Activated T-cell treated with anti-CD3 and anti-CD28 coated beads, Interleukin-2, amount 50 U/mL, for 24 hours (primary cell): ENCODE measurements around the gene RBM14.
"Not testable (repeated sequence)": the region's sequence is repeated elsewhere in the genome, so short reads cannot be mapped to it uniquely, and the experiment has no call there.

Experiments used
- DNase-seq: peaks from one replicate; pipeline ENCODE4 v3.0.0-alpha.2; 2020
- H3K27ac Mint-ChIP-seq: 2 replicates; pipeline ENCODE4 v1.8.0; 2020; ENCODE audit warnings: mild to moderate bottlenecking, mixed read lengths
- H3K27me3 Mint-ChIP-seq: 2 replicates; pipeline ENCODE4 v1.8.0; 2020; ENCODE audit warnings: mixed read lengths
- H3K36me3 Mint-ChIP-seq: 2 replicates; pipeline ENCODE4 v1.8.0; 2020; ENCODE audit warnings: low read depth, mixed read lengths
- H3K4me1 Mint-ChIP-seq: 2 replicates; pipeline ENCODE4 v1.8.0; 2020; ENCODE audit warnings: low read depth, mixed read lengths
- H3K4me3 Mint-ChIP-seq: 2 replicates; pipeline ENCODE4 v1.8.0; 2020; ENCODE audit warnings: mild to moderate bottlenecking, moderate library complexity, mixed read lengths
- H3K9me3 Mint-ChIP-seq: 2 replicates; pipeline ENCODE4 v1.8.0; 2020; ENCODE audit warnings: mixed read lengths

RBM14 gene

DNA sequence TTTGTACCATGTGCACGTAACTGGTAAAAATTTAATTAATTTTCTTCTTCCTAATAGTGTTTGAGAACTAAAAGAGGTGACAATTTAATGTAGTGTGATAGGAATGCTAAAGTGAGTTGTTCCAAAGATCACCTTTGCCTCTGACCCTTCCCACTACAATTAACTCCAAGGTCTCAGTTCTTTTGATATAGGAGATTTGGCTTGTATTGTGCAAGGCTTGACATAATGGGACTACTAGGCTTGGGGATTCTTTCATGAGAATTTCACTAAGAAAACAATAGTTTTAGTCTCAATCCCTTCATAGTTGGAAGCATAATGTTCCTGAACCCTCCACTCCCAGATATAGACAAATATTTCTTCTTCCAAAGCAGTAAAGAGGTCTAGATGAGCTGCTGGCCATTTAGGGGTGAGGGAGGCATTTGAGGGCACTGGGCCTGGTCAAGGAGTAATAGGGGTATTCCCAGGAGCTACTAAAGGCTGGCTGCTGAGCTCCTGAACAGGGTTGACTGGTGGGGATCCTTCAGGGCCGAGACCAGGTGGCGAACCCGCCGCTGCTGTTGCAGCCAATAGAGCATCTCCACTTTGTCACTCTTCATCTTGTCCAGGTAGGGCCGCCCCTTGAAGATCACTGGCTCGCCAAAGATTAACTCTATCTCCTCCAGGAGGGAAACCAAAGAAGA lies 26.3 kb upstream of the RBM14 start:
- H3K36me3 Mint-ChIP-seq = peaks cover 5% of the 10 kb centered on the region
- no peaks in the 10 kb centered on the region for H3K9me3 Mint-ChIP-seq
- peaks cover 22% of the 10 kb centered on the region for H3K4me1 Mint-ChIP-seq
- H3K27ac Mint-ChIP-seq = no peak overlapping the region
- no peak overlapping the region for H3K4me3 Mint-ChIP-seq
- H3K27me3 Mint-ChIP-seq = no peaks in the 10 kb centered on the region
- no peak for DNase-seq

DNA sequence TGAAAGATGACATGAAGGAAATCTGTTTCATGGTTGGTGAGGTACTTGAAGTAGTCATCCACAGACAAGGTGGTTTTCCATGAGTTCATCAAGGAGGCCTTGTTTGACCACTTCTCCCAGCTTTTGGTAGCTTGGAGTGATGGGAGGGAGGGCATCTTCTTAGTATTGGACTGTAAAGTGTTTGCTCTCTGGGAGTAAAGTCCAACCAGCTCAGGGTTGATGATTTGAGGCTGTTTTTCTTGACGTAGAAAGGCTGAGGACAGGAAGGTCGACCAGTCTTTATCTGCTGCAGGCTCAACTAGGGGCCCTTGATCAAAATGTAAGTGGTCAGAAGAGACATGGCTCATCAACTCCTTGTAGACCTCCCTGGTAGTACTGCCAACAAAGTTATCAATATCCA lies 25.3 kb upstream of the RBM14 start:
- Mint-ChIP-seq H3K36me3 (peaks cover 5% of the 10 kb centered on the region), H3K27me3 (no peaks in the 10 kb centered on the region), H3K4me1 (peaks cover 28% of the 10 kb centered on the region), H3K9me3 (no peaks in the 10 kb centered on the region), H3K27ac (no peak overlapping the region), H3K4me3 (no peak overlapping the region)
- no peak for DNase-seq

GRCh38 chr11:66592457-66593302 lies 23.8 kb upstream of the RBM14 start, which contains the start of the genes CCDC87 and CCS:
CCDC87 (minus strand) TSS chr11:66593063; CDS start chr11:66593015, 48 bp downstream.
CCS (plus strand) TSS chr11:66593185; CDS start chr11:66593262, 77 bp downstream.
- Mint-ChIP-seq H3K4me3 (peak within 1 kb of the TSS; percentile 100), H3K9me3 (no peaks in the 10 kb centered on the region), H3K36me3 (peaks cover 5% of the 10 kb centered on the region), H3K27ac (peak within 1 kb of the TSS; percentile 99), H3K27me3 (no peaks in the 10 kb centered on the region), H3K4me1 (peaks cover 28% of the 10 kb centered on the region)
- peak; percentile 99 for DNase-seq

DNA sequence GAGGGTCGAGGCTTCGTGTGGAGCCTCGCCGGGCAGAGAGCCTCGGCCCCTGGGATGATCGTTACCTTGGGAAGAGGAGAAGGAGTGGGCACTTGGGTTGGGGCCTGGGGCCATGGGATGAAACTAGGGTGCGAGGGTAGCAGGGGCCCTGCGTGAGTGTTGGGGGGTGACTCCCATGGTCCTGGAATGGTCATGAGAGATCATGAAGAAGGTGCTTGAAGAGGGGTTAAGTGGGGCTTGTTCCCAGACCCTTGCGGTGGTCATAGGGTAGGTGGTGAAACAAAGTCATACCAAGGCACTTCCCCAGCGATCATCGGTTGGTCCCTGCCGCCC lies 23.2 kb upstream of the RBM14 start:
- H3K36me3 Mint-ChIP-seq = peaks cover 5% of the 10 kb centered on the region

DNA sequence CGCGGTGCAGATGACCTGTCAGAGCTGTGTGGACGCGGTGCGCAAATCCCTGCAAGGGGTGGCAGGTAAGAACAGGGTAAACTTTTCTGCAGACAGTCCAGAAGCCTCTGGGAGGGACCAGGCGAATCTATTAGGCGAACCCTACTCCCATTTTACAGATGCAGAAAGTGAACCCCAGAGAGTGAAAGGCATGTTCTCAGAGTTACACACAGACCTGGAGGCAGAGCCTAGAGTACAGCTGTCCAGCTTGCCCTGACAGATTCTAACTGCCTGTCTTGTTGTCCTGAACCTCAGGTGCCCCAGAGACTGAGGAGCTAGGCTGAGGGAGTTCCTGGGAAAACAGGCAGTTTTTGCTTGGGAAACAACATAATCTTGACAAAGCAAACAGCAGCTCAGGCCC lies 22.8 kb upstream of the RBM14 start:
- Mint-ChIP-seq H3K36me3 (peaks cover 6% of the 10 kb centered on the region), H3K27me3 (no peaks in the 10 kb centered on the region), H3K27ac (peak overlapping the region; percentile 99), H3K4me1 (peaks cover 28% of the 10 kb centered on the region), H3K9me3 (no peaks in the 10 kb centered on the region), H3K4me3 (peak overlapping the region; percentile 100)
- DNase-seq = no peak

More for the DNA sequence above, 23.2 kb upstream of the RBM14 start:
- no peak for DNase-seq
- no peaks in the 10 kb centered on the region for H3K9me3 Mint-ChIP-seq
- H3K4me3 Mint-ChIP-seq = peak overlapping the region; percentile 100
- peaks cover 28% of the 10 kb centered on the region for H3K4me1 Mint-ChIP-seq
- no peaks in the 10 kb centered on the region for H3K27me3 Mint-ChIP-seq
- H3K27ac Mint-ChIP-seq = peak overlapping the region; percentile 99

- H3K9me3 Mint-ChIP-seq = no peaks in the 10 kb centered on the region
- no peak overlapping the region for H3K27ac Mint-ChIP-seq
- H3K4me3 Mint-ChIP-seq = peak overlapping the region; percentile 4
- H3K36me3 Mint-ChIP-seq = peaks cover 23% of the 10 kb centered on the region
- no peaks in the 10 kb centered on the region for H3K27me3 Mint-ChIP-seq
- DNase-seq = no peak
- H3K4me1 Mint-ChIP-seq = peaks cover 28% of the 10 kb centered on the region
Observed at GRCh38 chr11:66595245-66595904, 21.1 kb upstream of the RBM14 start.

- no peaks in the 10 kb centered on the region for H3K27me3 Mint-ChIP-seq
- H3K4me1 Mint-ChIP-seq = peaks cover 11% of the 10 kb centered on the region
- no peak overlapping the region for H3K27ac Mint-ChIP-seq
- peaks cover 37% of the 10 kb centered on the region for H3K36me3 Mint-ChIP-seq
- H3K4me3 Mint-ChIP-seq = no peak overlapping the region
- DNase-seq = no peak
- H3K9me3 Mint-ChIP-seq = no peaks in the 10 kb centered on the region
Observed at GRCh38 chr11:66598993-66599392, 17.4 kb upstream of the RBM14 start.

DNA sequence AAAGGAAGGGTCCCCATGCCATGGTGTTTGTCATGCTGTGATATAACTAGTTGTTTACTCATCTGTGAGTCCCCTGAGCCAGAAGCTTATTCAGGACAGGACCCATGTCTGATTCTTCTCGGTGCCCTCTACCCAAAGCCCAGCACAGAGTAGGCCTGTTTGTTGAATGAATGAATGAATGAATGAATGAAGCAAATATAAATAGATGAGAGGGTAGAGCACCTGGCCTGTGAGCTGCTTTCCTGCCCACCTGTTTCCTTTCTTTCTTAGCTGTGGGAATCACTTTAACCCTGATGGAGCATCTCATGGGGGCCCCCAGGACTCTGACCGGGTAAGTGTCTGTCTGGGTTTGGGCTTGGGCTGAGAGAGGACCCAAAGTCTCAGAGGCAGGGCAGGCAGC lies 16.2 kb upstream of the RBM14 start:
- peaks cover 5% of the 10 kb centered on the region for H3K4me1 Mint-ChIP-seq
- H3K9me3 Mint-ChIP-seq = no peaks in the 10 kb centered on the region
- H3K36me3 Mint-ChIP-seq = peaks cover 47% of the 10 kb centered on the region
- H3K4me3 Mint-ChIP-seq = no peak overlapping the region
- DNase-seq = no peak
- H3K27ac Mint-ChIP-seq = no peak overlapping the region
- no peaks in the 10 kb centered on the region for H3K27me3 Mint-ChIP-seq

- DNase-seq = no peak
- Mint-ChIP-seq H3K9me3 (no peaks in the 10 kb centered on the region), H3K4me3 (no peak overlapping the region), H3K36me3 (peaks cover 53% of the 10 kb centered on the region), H3K4me1 (no peaks in the 10 kb centered on the region), H3K27me3 (no peaks in the 10 kb centered on the region), H3K27ac (peak overlapping the region; percentile 34)
Observed at GRCh38 chr11:66600631-66601233, 15.7 kb upstream of the RBM14 start.

- H3K27ac Mint-ChIP-seq = no peak overlapping the region
Observed at GRCh38 chr11:66603072-66603471, 13.4 kb upstream of the RBM14 start.

DNA sequence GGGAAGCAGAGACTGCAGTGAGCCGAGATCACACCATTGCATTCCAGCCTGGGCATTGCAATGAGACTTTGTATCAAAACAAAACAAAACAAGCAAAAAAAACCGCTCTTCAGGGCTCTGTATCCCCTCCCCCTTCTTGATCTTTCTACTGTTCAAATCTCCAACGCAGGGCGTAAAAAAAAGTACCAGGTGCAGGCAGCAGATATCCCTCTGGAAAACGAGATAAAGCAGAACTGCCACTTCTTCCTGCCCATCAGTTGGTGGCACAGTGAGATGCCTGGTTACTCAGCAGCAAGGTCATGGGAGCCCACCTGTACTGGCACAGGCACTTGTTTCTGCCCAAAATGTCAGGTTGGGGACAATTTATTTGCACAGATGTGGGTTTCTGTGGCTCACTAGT lies 12.3 kb upstream of the RBM14 start:
- Mint-ChIP-seq H3K4me3 (no peak overlapping the region), H3K27ac (no peak overlapping the region), H3K9me3 (no peaks in the 10 kb centered on the region), H3K27me3 (no peaks in the 10 kb centered on the region), H3K36me3 (peaks cover 56% of the 10 kb centered on the region), H3K4me1 (no peaks in the 10 kb centered on the region)
- no peak for DNase-seq

More at GRCh38 chr11:66603072-66603471, 13.4 kb upstream of the RBM14 start:
- H3K4me3 Mint-ChIP-seq = no peak overlapping the region
- H3K27me3 Mint-ChIP-seq = no peaks in the 10 kb centered on the region
- no peaks in the 10 kb centered on the region for H3K4me1 Mint-ChIP-seq
- H3K9me3 Mint-ChIP-seq = no peaks in the 10 kb centered on the region
- peaks cover 62% of the 10 kb centered on the region for H3K36me3 Mint-ChIP-seq
- no peak for DNase-seq

DNA sequence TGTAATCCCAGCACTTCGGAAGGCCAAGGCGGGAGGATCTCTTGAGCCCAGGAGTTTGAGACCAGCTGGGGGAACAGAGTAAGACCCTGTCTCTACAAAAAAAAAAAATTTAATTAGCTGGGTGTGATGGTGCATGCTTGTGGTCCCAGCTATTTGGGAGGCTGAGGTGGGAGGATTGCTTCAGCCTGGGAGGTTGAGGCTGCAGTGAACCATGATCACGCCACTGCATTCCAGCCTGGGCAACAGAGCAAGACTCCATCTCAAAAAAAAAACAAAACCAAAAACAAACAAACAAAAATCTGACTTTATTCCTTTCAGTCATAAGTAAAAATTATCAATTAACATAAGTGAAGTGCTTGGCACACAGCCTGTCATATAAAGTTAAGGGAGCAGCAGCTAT lies 9.8 kb upstream of the RBM14 start:
- H3K27ac Mint-ChIP-seq, H3K4me1 Mint-ChIP-seq, H3K27me3 Mint-ChIP-seq, DNase-seq, H3K4me3 Mint-ChIP-seq, H3K9me3 Mint-ChIP-seq: not testable (repeated sequence)
- peaks cover 33% of the 10 kb centered on the region for H3K36me3 Mint-ChIP-seq

DNA sequence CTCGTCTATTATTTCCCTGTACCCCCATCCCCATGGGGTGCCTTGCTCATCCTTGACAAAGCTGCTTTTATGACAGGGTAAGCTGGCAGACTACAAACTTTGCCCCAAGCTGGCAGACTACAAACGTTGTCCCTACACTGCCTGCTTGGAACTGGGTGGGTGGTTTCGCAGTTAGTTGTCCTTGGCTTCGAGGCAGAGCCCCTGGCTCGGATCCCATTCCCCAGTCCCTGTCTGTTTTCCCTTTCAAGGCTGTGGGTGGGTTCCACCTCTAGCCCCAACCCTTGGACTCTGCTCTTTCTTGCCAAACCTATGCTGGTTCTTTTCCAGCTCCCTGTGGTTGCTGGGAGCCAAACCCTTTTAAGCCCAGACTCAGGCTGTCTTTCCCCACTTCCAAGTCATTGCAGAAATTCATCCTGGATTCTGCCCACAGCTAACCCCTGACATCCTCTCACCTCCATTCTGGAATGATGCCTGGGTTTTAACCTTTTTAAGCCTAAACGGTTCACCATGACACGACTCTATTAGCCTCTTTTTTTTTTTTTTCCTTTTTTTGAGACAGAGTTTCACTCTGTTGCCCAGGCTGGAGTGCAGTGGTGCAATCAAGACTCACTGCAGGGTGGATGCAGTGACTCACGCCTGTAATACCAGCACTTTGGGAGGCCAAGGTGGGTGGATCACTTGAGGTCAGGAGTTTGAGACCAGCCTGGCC lies 9.2 kb upstream of the RBM14 start:
- no peak overlapping the region for H3K4me3 Mint-ChIP-seq
- peaks cover 10% of the 10 kb centered on the region for H3K4me1 Mint-ChIP-seq
- H3K9me3 Mint-ChIP-seq = no peaks in the 10 kb centered on the region
- peaks cover 28% of the 10 kb centered on the region for H3K36me3 Mint-ChIP-seq
- no peaks in the 10 kb centered on the region for H3K27me3 Mint-ChIP-seq
- no peak overlapping the region for H3K27ac Mint-ChIP-seq
- no peak for DNase-seq
